Effector memory CD4-positive, alpha-beta T cell (primary cell): Measurements from ENCODE around the gene ODAD3.
A peak's percentile ranks its signal among the peaks of the same experiment; 100 is the strongest.

Experiments
- DNase-seq, 3 donors: peaks; one replicate each; pipeline ENCODE4 v3.0.0-alpha.2; 2020
- H3K27ac ChIP-seq: 2 replicates; pipeline ENCODE4 v1.7.0; 2013; ENCODE audit warnings: mild to moderate bottlenecking, low read length, moderate library complexity; ENCODE audit not compliant: insufficient read depth, poor library complexity, severe bottlenecking
- H3K27me3 ChIP-seq: replicated peaks from 2 replicates; pipeline ENCODE4 v1.7.0; 2013; ENCODE audit warnings: mild to moderate bottlenecking, low read length; ENCODE audit not compliant: insufficient read depth, control insufficient read depth, poor library complexity, severe bottlenecking
- H3K36me3 ChIP-seq: 2 replicates; pipeline ENCODE4 v1.7.0; 2013; ENCODE audit warnings: mild to moderate bottlenecking, low read length, moderate library complexity; ENCODE audit not compliant: control insufficient read depth, insufficient read depth
- H3K4me1 ChIP-seq: 2 replicates; pipeline ENCODE4 v1.7.0; 2013; ENCODE audit warnings: low read length, mild to moderate bottlenecking; ENCODE audit not compliant: control insufficient read depth, insufficient read depth, poor library complexity, severe bottlenecking
- H3K4me3 ChIP-seq: 2 replicates; pipeline ENCODE4 v1.7.0; 2013; ENCODE audit warnings: low read length, low read depth, mild to moderate bottlenecking; ENCODE audit not compliant: insufficient read depth, poor library complexity, severe bottlenecking
- H3K9me3 ChIP-seq: 2 replicates; pipeline ENCODE4 v1.7.0; 2013; ENCODE audit warnings: mild to moderate bottlenecking, low read length, moderate library complexity; ENCODE audit not compliant: control insufficient read depth

Gene ODAD3

DNA sequence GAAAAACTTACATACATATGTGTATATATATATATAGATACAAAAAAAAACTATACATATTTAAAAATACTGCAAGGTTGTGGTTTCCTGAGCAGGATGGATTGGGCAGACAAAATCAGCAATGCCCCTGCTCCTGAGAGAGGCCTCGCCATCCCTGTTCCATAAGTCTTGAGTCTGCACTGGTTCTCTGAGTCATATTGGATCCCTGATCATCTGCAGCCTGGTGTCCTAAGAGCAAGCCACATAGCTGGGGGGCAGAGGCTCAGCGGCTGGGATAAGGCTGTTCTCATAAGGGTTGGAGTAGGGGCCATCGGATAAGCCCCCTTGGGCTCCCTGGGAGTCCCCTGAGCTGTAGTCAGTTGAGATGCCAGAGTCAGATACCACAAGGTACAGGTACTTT, 57.2 kb downstream of the ODAD3 start:
- no peaks in the 10 kb centered on the region for H3K9me3 ChIP-seq
- H3K27me3 ChIP-seq = peaks cover 1% of the 10 kb centered on the region
- no peak overlapping the region for H3K27ac ChIP-seq
- no peak for DNase-seq
- peaks cover 32% of the 10 kb centered on the region for H3K4me1 ChIP-seq
- no peak overlapping the region for H3K4me3 ChIP-seq
- H3K36me3 ChIP-seq = peaks cover 6% of the 10 kb centered on the region

GRCh38 chr19:11377237-11377636, 57.7 kb downstream of the ODAD3 start:
- H3K4me3 ChIP-seq = no peak overlapping the region
- H3K4me1 ChIP-seq = peaks cover 31% of the 10 kb centered on the region
- no peak for DNase-seq
- no peaks in the 10 kb centered on the region for H3K27me3 ChIP-seq
- H3K36me3 ChIP-seq = peaks cover 6% of the 10 kb centered on the region
- H3K27ac ChIP-seq = no peak overlapping the region
- H3K9me3 ChIP-seq = no peaks in the 10 kb centered on the region

GRCh38 chr19:11375143-11375948, 59.6 kb downstream of the ODAD3 start:
- Histone ChIP-seq H3K4me1 (peaks cover 25% of the 10 kb centered on the region), H3K9me3 (no peaks in the 10 kb centered on the region), H3K27me3 (no peaks in the 10 kb centered on the region), H3K4me3 (peak overlapping the region; percentile 61), H3K27ac (peak overlapping the region; percentile 93), H3K36me3 (peaks cover 6% of the 10 kb centered on the region)
- DNase-seq = peak; percentile 46 to 65 (median 60)

DNA sequence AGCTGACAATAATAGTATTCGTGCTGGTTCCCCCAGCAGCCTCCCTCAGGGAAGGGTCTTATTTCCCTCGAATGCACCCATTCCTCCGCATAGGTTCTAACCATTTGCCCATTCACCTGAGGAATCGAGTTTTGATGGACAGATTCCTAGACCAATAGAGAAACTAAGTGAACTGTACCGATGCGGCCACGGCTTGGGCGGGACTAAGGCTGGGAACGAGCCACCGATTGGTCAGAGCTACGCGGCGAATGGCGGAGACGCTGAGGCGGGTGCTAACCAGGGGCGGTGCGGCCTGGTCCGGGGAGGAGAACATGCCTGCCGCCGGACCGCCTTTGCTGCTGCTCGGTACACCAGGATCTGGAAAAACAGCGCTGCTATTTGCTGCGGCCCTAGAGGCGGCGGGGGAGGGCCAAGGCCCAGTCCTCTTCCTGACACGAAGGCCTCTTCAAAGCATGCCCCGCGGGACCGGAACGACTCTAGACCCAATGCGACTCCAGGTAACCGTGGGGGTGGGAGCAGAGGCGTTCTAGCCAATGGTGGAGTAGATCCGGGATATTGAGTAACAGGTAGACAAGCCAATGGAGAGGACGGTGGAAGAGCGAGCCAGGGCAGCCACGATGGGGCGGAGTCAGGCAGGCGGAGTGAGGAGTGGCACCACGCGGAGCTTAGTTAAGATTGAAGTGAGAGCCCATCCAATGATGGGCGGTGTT, 60.3 kb downstream of the ODAD3 start, which contains the start of gene SWSAP1:
Gene SWSAP1 (plus strand): TSS at position 234 of the 710 bp plus-strand sequence. CDS start 15 bp downstream, at position 249.
- H3K4me1 ChIP-seq = peaks cover 20% of the 10 kb centered on the region
- peak within 1 kb of the TSS; percentile 93 for H3K27ac ChIP-seq
- H3K27me3 ChIP-seq = no peaks in the 10 kb centered on the region
- H3K9me3 ChIP-seq = no peaks in the 10 kb centered on the region
- peak; percentile 94 to 96 (median 96) for DNase-seq
- H3K36me3 ChIP-seq = peaks cover 6% of the 10 kb centered on the region
- peak within 1 kb of the TSS; percentile 61 for H3K4me3 ChIP-seq

DNA sequence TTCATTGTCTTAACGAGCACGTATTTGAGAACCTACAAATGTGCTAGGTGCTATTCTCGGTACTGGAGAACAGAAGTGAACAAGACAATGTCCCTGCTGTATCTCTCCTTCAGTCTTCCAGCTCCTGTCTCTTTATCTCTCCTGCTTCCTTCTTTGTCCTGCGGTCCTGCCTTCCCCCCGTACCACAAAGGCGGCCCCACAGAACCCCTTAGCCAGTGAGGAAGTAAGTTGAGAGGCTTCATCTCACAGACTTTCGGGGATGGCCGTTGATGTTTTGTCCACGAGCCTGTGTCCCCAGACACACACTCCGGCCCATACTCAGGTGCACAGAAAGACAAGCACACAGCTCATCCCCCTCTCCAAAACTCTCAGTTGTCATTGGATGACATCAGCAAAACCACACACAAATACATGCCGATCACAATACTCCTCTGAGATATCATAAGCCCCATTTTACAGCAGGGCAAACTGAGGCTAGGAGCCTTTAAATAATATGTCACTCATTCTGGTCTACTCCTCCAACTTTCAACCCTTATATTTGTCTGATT, 61.0 kb downstream of the ODAD3 start:
- no peaks in the 10 kb centered on the region for H3K27me3 ChIP-seq
- peaks cover 6% of the 10 kb centered on the region for H3K36me3 ChIP-seq
- peak overlapping the region; percentile 61 for H3K4me3 ChIP-seq
- no peaks in the 10 kb centered on the region for H3K9me3 ChIP-seq
- no peak for DNase-seq
- peaks cover 20% of the 10 kb centered on the region for H3K4me1 ChIP-seq
- peak overlapping the region; percentile 93 for H3K27ac ChIP-seq

GRCh38 chr19:11373166-11373884, 61.6 kb downstream of the ODAD3 start:
- H3K4me3 ChIP-seq = no peak overlapping the region
- H3K4me1 ChIP-seq = peaks cover 20% of the 10 kb centered on the region
- peaks cover 6% of the 10 kb centered on the region for H3K36me3 ChIP-seq
- H3K9me3 ChIP-seq = no peaks in the 10 kb centered on the region
- no peak overlapping the region for H3K27ac ChIP-seq
- DNase-seq = no peak
- no peaks in the 10 kb centered on the region for H3K27me3 ChIP-seq

- H3K4me1 ChIP-seq = peaks cover 11% of the 10 kb centered on the region
- H3K9me3 ChIP-seq = no peaks in the 10 kb centered on the region
- H3K27me3 ChIP-seq = no peaks in the 10 kb centered on the region
- peaks cover 7% of the 10 kb centered on the region for H3K36me3 ChIP-seq
- no peak overlapping the region for H3K27ac ChIP-seq
- no peak overlapping the region for H3K4me3 ChIP-seq
- DNase-seq = no peak
Measured at GRCh38 chr19:11370744-11371143, 64.2 kb downstream of the ODAD3 start.
